ENCODE results near the gene TMEM72. TPM values are rescaled to one million over a fixed set of nuclear protein-coding genes. Genes with fewer than 3 reads are reported as not detected.

The TMEM72 gene
- total RNA-seq, 3 donors from 2014 or later: not detected

DNA sequence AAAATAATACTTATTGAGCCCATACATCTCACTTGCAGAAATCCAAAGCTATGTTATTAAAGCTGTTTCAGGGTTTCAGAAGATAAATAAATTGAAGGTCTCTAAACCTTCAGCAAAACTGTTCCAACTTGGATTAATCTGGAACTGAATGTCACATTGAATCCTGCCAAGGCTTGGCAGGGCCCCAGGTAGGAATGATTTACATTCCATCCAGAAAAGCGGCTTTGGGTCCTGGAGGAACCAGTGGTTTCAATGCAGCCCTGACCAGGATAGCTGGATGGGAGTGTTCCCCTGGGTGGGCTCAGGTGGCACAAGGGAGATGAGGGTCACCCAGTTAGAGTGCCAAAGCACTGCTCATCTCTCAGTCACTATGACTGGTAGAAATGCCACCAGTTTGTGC is 37.0 kb upstream of the TMEM72 start:
- no peak overlapping the region for H3K4me3 ChIP-seq
- H3K27me3 ChIP-seq: no peaks in the 10 kb centered on the region
- intact Hi-C loops (cut with DNase I; ENCODE audit: low total_unique reads): no loop called here
- H3K4me1 ChIP-seq: no peaks in the 10 kb centered on the region
- H3K36me3 ChIP-seq: no peaks in the 10 kb centered on the region
- no peaks in the 10 kb centered on the region for H3K9me3 ChIP-seq
- TF ChIP-seq POLR2A (IDR thresholded peaks at IDR 0.05) (no peak), CTCF (IDR thresholded peaks at IDR 0.05) (no peak), POLR2AphosphoS5 (IDR thresholded peaks at IDR 0.05) (no peak)
- no peak overlapping the region for H3K27ac ChIP-seq
- DNase-seq (ENCODE audit: low spot score in 2 of 2): peak; percentile 36 to 54

DNA sequence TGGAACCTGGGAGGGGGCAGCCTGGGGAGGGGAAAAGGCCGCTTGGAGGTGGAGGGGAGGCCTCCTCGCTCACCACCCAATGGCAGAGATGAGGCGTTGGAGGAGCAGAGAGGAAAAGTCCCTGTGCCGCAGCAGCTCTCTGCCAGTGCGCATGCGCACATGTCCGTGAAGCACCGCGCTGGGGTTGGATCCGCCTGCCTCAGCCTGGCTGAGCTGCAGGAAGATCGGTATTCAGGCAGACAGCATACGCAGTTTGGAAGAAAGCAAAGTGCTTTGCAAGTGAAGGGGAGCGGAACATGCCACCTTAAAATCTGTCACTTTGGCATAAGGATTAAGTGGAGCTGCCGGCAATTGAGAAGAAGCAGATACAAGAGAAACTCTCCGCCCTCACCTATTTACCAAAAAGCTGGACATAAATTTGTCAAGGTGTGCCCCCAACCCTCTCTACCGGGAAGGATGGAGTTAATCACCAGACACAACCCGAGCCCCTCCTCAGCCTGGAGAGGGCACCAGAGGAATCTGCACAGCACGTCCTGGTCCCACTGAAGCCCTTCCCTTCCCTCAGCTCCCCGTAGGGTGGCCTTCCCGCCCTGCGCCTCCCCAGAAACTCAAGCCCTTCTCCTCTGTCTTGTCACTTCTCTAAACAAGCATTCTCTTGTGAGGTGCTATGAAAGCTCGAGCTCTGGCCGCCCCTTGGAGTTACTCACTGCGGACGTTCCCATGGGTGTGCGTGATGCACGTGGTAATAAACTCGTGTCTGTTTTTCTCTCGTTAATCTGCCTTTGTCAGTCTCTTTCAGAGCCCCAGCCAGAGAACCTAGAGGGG is 32.2 kb upstream of the TMEM72 start:
- DNase-seq (ENCODE audit: low spot score in 2 of 2): peak; percentile 76 to 85
- peak overlapping the region; percentile 76 to 85 for H3K27ac ChIP-seq
- no peaks in the 10 kb centered on the region for H3K9me3 ChIP-seq
- H3K4me3 ChIP-seq: peak overlapping the region; percentile 39 to 60 (median 44)
- no peaks in the 10 kb centered on the region for H3K4me1 ChIP-seq
- intact Hi-C loops (cut with DNase I; ENCODE audit: low total_unique reads): no loop called here
- H3K27me3 ChIP-seq: no peaks in the 10 kb centered on the region
- TF ChIP-seq POLR2AphosphoS5 (IDR thresholded peaks at IDR 0.05) (peak in 2 of 3 donors; percentile 5 to 27), POLR2A (IDR thresholded peaks at IDR 0.05) (no peak), CTCF (IDR thresholded peaks at IDR 0.05) (no peak)
- no peaks in the 10 kb centered on the region for H3K36me3 ChIP-seq

DNA sequence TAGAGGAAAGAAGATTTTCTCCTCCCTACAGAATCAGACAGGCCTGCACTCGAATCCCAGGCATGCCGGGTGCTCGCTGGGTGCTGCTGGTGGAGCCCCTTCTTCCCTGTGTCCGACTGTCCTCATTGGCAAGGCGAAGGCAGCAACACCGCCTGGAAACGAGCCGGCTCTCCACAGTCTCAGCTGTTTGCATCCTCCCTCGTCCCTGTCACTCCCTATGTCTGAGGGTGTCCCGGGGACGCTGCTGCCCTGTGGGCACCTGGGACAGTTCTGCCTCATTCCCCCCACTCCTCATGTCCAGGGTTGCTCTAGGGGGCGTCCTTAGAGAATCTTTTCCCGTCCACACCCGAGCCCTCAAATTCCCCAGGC is 31.6 kb upstream of the TMEM72 start:
- no peaks in the 10 kb centered on the region for H3K36me3 ChIP-seq
- TF ChIP-seq CTCF (IDR thresholded peaks at IDR 0.05) (no peak), POLR2AphosphoS5 (IDR thresholded peaks at IDR 0.05) (no peak), POLR2A (IDR thresholded peaks at IDR 0.05) (no peak)
- no peaks in the 10 kb centered on the region for H3K9me3 ChIP-seq
- H3K27ac ChIP-seq: peak overlapping the region; percentile 76 to 85
- no peaks in the 10 kb centered on the region for H3K27me3 ChIP-seq
- intact Hi-C loops (cut with DNase I; ENCODE audit: low total_unique reads): no loop called here
- H3K4me1 ChIP-seq: no peaks in the 10 kb centered on the region
- DNase-seq (ENCODE audit: low spot score in 2 of 2): no peak
- peak overlapping the region; percentile 39 to 60 (median 44) for H3K4me3 ChIP-seq

DNA sequence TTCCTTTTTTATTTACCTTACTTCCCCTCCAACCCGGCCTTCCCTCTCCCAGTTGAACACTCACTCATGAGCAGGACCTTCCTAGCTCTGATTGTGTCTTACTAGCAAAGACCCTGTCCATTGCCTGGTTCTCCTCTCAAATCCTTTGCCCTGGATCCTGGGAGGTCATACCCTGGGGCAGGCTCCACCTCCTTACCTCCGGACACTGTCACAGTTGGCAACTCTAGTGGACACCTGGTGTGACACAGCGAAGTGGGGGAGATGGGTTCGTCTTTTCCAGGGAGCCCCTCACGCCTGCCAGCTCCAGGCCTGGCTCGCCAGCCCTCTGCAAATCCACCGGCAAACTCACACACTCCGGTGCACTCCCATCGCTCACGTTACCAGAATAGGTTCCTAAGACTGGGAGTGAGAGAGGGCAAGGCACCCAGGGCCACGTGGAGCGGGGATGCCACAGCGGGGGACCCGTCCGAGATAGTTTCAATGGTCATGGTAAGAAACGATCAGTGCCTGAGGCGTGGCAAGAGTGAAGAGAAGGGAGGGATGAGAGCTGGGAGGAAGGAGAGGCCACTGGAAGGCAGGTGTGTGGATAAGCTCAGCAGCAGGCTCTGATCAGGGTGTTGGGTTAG is 30.9 kb upstream of the TMEM72 start:
- intact Hi-C loops (cut with DNase I; ENCODE audit: low total_unique reads): no loop called here
- Histone ChIP-seq H3K4me1 (no peaks in the 10 kb centered on the region), H3K9me3 (no peaks in the 10 kb centered on the region), H3K27ac (peak overlapping the region; percentile 45 to 76), H3K36me3 (no peaks in the 10 kb centered on the region), H3K27me3 (no peaks in the 10 kb centered on the region), H3K4me3 (no peak overlapping the region)
- TF ChIP-seq POLR2AphosphoS5 (IDR thresholded peaks at IDR 0.05) (no peak), CTCF (IDR thresholded peaks at IDR 0.05) (no peak), POLR2A (IDR thresholded peaks at IDR 0.05) (no peak)
- no peak for DNase-seq (ENCODE audit: low spot score in 2 of 2)

GRCh38 chr10:44881649-44882048 is 29.5 kb upstream of the TMEM72 start:
- intact Hi-C loops (cut with DNase I; ENCODE audit: low total_unique reads): no loop called here
- Histone ChIP-seq H3K27ac (no peak overlapping the region), H3K9me3 (no peaks in the 10 kb centered on the region), H3K4me1 (no peaks in the 10 kb centered on the region), H3K27me3 (no peaks in the 10 kb centered on the region), H3K36me3 (no peaks in the 10 kb centered on the region), H3K4me3 (no peak overlapping the region)
- TF ChIP-seq CTCF (IDR thresholded peaks at IDR 0.05) (no peak), POLR2AphosphoS5 (IDR thresholded peaks at IDR 0.05) (no peak), POLR2A (IDR thresholded peaks at IDR 0.05) (no peak)
- DNase-seq (ENCODE audit: low spot score in 2 of 2): no peak

All from breast epithelium (tissue), 4 donors.